IPS-18a (cell line): Measurements from ENCODE around the gene TBC1D22A.

Source experiments
- H3K27ac ChIP-seq: one replicate; pipeline ENCODE4 v1.5.1; 2013; ENCODE audit warnings: low read length
- H3K27me3 ChIP-seq: one replicate; pipeline ENCODE4 v1.6.1; 2013; ENCODE audit warnings: mild to moderate bottlenecking, low read length; ENCODE audit not compliant: control insufficient read depth, insufficient read depth
- H3K36me3 ChIP-seq: one replicate; pipeline ENCODE4 v1.6.1; 2013; ENCODE audit warnings: low read depth, low read length; ENCODE audit not compliant: control insufficient read depth
- H3K4me1 ChIP-seq: one replicate; pipeline ENCODE4 v1.6.1; 2013; ENCODE audit warnings: low read depth, low read length; ENCODE audit not compliant: control insufficient read depth
- H3K4me3 ChIP-seq: one replicate; pipeline ENCODE4 v1.5.1; 2013; ENCODE audit warnings: low read length
- H3K9ac ChIP-seq: one replicate; pipeline ENCODE4 v1.6.1; 2013; ENCODE audit warnings: mild to moderate bottlenecking, low read length, moderate library complexity
- H3K9me3 ChIP-seq: one replicate; pipeline ENCODE4 v1.6.1; 2013; ENCODE audit warnings: low read depth, low read length; ENCODE audit not compliant: control insufficient read depth

TBC1D22A gene

GRCh38 chr22:46878191-46878948, 115.9 kb downstream of the TBC1D22A start:
- H3K36me3 ChIP-seq = no peaks in the 10 kb centered on the region
- no peak overlapping the region for H3K27ac ChIP-seq
- no peaks in the 10 kb centered on the region for H3K9me3 ChIP-seq
- H3K27me3 ChIP-seq = no peaks in the 10 kb centered on the region
- H3K4me1 ChIP-seq = no peaks in the 10 kb centered on the region
- H3K9ac ChIP-seq = no peak overlapping the region
- no peak overlapping the region for H3K4me3 ChIP-seq

DNA sequence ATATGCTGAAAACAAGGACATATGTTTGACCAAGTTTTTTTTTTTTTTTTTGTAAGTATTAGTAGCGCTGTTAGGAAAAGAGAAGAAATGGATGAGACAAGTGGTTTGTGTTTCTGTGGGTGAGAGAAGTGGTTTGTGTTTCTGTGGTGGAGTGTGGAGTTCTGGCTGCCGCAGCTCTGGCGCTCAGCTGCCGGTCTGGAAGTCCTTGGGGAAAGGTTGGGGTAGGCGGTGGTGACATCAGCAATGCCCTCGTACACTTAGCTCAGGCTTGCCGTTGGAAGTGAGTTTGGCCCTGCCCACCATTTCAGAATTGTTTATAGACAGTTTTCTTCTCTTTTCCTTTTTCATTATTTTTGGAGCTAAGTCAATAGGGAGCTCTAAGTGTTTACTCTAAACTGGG, 116.6 kb downstream of the TBC1D22A start:
- Histone ChIP-seq H3K36me3 (no peaks in the 10 kb centered on the region), H3K4me1 (no peaks in the 10 kb centered on the region), H3K9ac (no peak overlapping the region), H3K27ac (no peak overlapping the region), H3K9me3 (no peaks in the 10 kb centered on the region), H3K4me3 (no peak overlapping the region), H3K27me3 (no peaks in the 10 kb centered on the region)

- no peak overlapping the region for H3K9ac ChIP-seq
- no peaks in the 10 kb centered on the region for H3K9me3 ChIP-seq
- H3K36me3 ChIP-seq = no peaks in the 10 kb centered on the region
- H3K4me1 ChIP-seq = no peaks in the 10 kb centered on the region
- no peak overlapping the region for H3K27ac ChIP-seq
- no peak overlapping the region for H3K4me3 ChIP-seq
- no peaks in the 10 kb centered on the region for H3K27me3 ChIP-seq
These were observed 119.1 kb downstream of the TBC1D22A start for GRCh38 chr22:46881373-46882118.

DNA sequence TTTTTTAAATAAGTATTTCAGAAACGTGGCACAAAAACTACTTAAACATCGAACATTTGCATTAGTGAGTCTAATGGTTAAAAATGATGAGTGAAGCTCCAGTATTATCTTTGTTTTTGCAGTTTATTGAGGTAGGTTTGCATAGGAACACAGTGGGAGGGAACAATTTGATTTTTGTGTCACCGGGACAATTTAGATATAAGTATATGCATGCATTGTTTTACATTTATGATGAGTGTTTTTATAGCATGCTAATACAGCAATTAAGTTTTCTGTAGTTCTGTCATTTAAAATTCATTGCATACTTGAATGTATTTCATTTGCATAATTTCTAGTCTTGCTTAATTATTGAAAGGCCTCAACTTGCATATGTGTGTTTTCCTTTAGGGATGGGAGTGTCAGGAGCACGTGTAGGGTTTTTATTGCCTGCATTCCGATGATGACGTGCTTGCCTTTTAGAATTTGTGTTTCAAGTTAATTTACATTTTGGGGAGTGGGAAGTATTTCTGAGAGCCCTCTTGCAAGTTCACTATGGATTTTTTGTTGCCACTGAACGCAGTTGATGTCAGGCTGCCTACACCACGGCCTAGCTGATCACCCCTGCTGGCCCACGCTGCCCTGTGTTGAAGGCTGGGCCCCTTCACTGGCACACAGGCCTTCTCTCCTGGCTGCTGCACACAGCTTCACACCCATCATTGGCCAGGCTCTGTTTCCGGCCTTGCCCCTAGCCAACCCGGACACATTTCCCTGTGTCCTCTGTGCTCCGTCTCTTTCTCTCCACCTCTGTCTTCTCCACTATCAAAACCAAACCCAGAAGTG, 120.9 kb downstream of the TBC1D22A start:
- H3K9ac ChIP-seq = no peak overlapping the region
- H3K27me3 ChIP-seq = no peaks in the 10 kb centered on the region
- H3K36me3 ChIP-seq = no peaks in the 10 kb centered on the region
- H3K27ac ChIP-seq = no peak overlapping the region
- no peak overlapping the region for H3K4me3 ChIP-seq
- no peaks in the 10 kb centered on the region for H3K4me1 ChIP-seq
- no peaks in the 10 kb centered on the region for H3K9me3 ChIP-seq

- Histone ChIP-seq H3K27ac (no peak overlapping the region), H3K4me3 (no peak overlapping the region), H3K9ac (no peak overlapping the region), H3K27me3 (no peaks in the 10 kb centered on the region), H3K36me3 (no peaks in the 10 kb centered on the region), H3K9me3 (no peaks in the 10 kb centered on the region), H3K4me1 (no peaks in the 10 kb centered on the region)
These were observed 121.9 kb downstream of the TBC1D22A start for GRCh38 chr22:46884365-46884764.

- no peaks in the 10 kb centered on the region for H3K9me3 ChIP-seq
- H3K36me3 ChIP-seq = no peaks in the 10 kb centered on the region
- H3K27ac ChIP-seq = no peak overlapping the region
- no peak overlapping the region for H3K4me3 ChIP-seq
- H3K9ac ChIP-seq = no peak overlapping the region
- no peaks in the 10 kb centered on the region for H3K27me3 ChIP-seq
- no peaks in the 10 kb centered on the region for H3K4me1 ChIP-seq
These were observed 125.5 kb downstream of the TBC1D22A start for GRCh38 chr22:46887978-46888377.

DNA sequence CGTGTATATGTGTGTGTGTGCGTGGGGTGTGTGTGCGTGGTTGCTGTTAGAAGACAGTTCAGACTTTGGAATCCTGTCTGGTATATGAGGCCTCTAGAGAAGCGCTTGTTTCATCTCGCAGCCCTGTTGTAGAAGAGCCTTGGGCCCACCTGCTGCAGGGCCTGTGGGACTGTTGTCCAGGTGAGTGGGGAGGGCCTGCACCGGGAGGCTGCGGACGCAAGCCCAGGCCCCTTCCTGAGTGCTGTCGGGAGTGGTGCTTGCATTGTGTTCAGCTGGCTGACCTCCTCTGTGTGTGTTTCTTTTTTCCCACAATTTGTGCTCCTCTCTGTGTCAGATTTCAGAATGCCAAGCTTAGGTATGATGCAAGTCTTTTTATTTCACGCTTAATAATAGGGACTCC, 128.4 kb downstream of the TBC1D22A start:
- Histone ChIP-seq H3K9ac (no peak overlapping the region), H3K4me1 (no peaks in the 10 kb centered on the region), H3K27ac (no peak overlapping the region), H3K9me3 (no peaks in the 10 kb centered on the region), H3K4me3 (no peak overlapping the region), H3K36me3 (no peaks in the 10 kb centered on the region), H3K27me3 (no peaks in the 10 kb centered on the region)

GRCh38 chr22:46891382-46891951, 129.0 kb downstream of the TBC1D22A start:
- H3K9ac ChIP-seq = no peak overlapping the region
- H3K4me1 ChIP-seq = no peaks in the 10 kb centered on the region
- no peaks in the 10 kb centered on the region for H3K36me3 ChIP-seq
- H3K9me3 ChIP-seq = no peaks in the 10 kb centered on the region
- no peak overlapping the region for H3K27ac ChIP-seq
- no peak overlapping the region for H3K4me3 ChIP-seq
- H3K27me3 ChIP-seq = no peaks in the 10 kb centered on the region

- Histone ChIP-seq H3K4me3 (no peak overlapping the region), H3K27ac (no peak overlapping the region), H3K9ac (no peak overlapping the region), H3K27me3 (no peaks in the 10 kb centered on the region), H3K4me1 (no peaks in the 10 kb centered on the region), H3K9me3 (no peaks in the 10 kb centered on the region), H3K36me3 (no peaks in the 10 kb centered on the region)
These were observed 130.4 kb downstream of the TBC1D22A start for GRCh38 chr22:46892866-46893265.

GRCh38 chr22:46893281-46894020, 131.0 kb downstream of the TBC1D22A start:
- Histone ChIP-seq H3K9me3 (no peaks in the 10 kb centered on the region), H3K36me3 (no peaks in the 10 kb centered on the region)

More at GRCh38 chr22:46893281-46894020, 131.0 kb downstream of the TBC1D22A start:
- H3K27me3 ChIP-seq = no peaks in the 10 kb centered on the region
- no peaks in the 10 kb centered on the region for H3K4me1 ChIP-seq
- H3K9ac ChIP-seq = no peak overlapping the region
- no peak overlapping the region for H3K27ac ChIP-seq
- no peak overlapping the region for H3K4me3 ChIP-seq
